GM19193 (cell line): ENCODE results near the gene NF2.

Experiments
- POLR2A ChIP-seq: IDR thresholded peaks from 4 replicates; pipeline ENCODE4 v1.6.1; 2011; ENCODE audit not compliant: insufficient read depth, insufficient read length; ENCODE audit errors: extremely low read depth

The NF2 gene

GRCh38 chr22:29742326-29742725, 138.9 kb downstream of the NF2 start:
- no peak for TF ChIP-seq POLR2A

GRCh38 chr22:29744902-29745301, 141.5 kb downstream of the NF2 start:
- no peak for TF ChIP-seq POLR2A

DNA sequence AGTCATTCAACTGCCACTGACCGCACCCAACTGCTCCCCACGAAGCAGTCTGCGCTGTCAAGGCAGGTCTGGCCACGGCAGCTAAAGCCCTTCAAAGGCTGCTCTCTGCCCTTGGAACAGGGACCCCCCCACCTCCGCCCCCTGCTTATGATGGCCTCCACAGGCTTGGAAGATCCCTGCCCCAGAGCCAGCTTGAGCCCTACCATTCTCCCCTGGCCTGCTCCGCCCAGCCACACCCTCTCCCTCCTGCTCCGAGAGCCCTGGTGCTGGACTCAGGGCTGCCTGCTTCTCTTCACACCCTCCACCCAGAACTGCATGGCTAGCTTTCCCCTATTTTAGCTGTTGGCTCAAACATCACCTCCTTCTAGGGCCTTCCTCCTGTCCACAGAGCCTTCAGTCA, 144.4 kb downstream of the NF2 start:
- no peak for TF ChIP-seq POLR2A
